Measurements from ENCODE around the gene HARS2.
A peak's percentile ranks its signal among the peaks of the same experiment; 100 is the strongest.

Gene HARS2
- long read RNA-seq, transcript HARS2-201 (13 exons, 2,510 nt): major isoform, 263 of 408 reads
- long read RNA-seq, transcript HARS2-215 (12 exons, 2,346 nt): minor isoform, 25 of 408 reads
- long read RNA-seq, transcript HARS2-219 (14 exons, 2,292 nt): minor isoform, 32 of 408 reads
- long read RNA-seq, partial matches to known transcripts: 34 of 408 reads
- long read RNA-seq, other reads (novel, unspliced or antisense): 53 of 408 reads

GRCh38 chr5:140690941-140691924 lies at the start of gene HARS2, which contains the start of gene HARS1:
Gene HARS2 (plus strand): TSS chr5:140691455. CDS start chr5:140691649, 194 bp downstream.
Gene HARS1 (minus strand): TSS chr5:140691370. CDS start chr5:140691304, 66 bp downstream.
- peak; percentile 96 to 97 for DNase-seq (ENCODE audit: low read depth in 1 of 2, low spot score in 1 of 2)
- H3K4me3 ChIP-seq (replicated peaks; ENCODE audit: insufficient read depth, low read length): peak within 1 kb of the TSS; percentile 97
- H3K27me3 ChIP-seq (ENCODE audit: insufficient read depth, poor library complexity, severe bottlenecking): no peaks in the 10 kb centered on the region
- TF ChIP-seq REST (IDR thresholded peaks at IDR 0.05; ENCODE audit: insufficient replicate concordance, low read depth) (peak; percentile 17), GABPA (IDR thresholded peaks at IDR 0.05; ENCODE audit: low read depth) (peak; percentile 95), CTCF (IDR thresholded peaks at IDR 0.05; ENCODE audit: insufficient read depth, low read length) (no peak), POLR2AphosphoS5 (IDR thresholded peaks at IDR 0.05; ENCODE audit: low read depth) (peak; percentile 82), SPI1 (IDR thresholded peaks at IDR 0.05; ENCODE audit: borderline replicate concordance, low read depth) (peak; percentile 46; the same call in 1 of the 2 replicates)
- H3K27ac ChIP-seq (replicated peaks): peak within 1 kb of the TSS; percentile 64

GRCh38 chr5:140641716-140642115 lies 49.5 kb upstream of the HARS2 start:
- DNase-seq (ENCODE audit: low read depth in 1 of 2, low spot score in 1 of 2): no peak
- H3K27ac ChIP-seq (replicated peaks): no peak overlapping the region
- no peak overlapping the region for H3K4me3 ChIP-seq (replicated peaks; ENCODE audit: insufficient read depth, low read length)
- no peak for TF ChIP-seq REST (IDR thresholded peaks at IDR 0.05; ENCODE audit: insufficient replicate concordance, low read depth)
- TF ChIP-seq CTCF (IDR thresholded peaks at IDR 0.05; ENCODE audit: insufficient read depth, low read length): no peak
- TF ChIP-seq POLR2AphosphoS5 (IDR thresholded peaks at IDR 0.05; ENCODE audit: low read depth): no peak
- TF ChIP-seq GABPA (IDR thresholded peaks at IDR 0.05; ENCODE audit: low read depth): no peak
- H3K27me3 ChIP-seq (ENCODE audit: insufficient read depth, poor library complexity, severe bottlenecking): no peaks in the 10 kb centered on the region

GRCh38 chr5:140642718-140643117 lies 48.5 kb upstream of the HARS2 start:
- no peak for DNase-seq (ENCODE audit: low read depth in 1 of 2, low spot score in 1 of 2)
- H3K27me3 ChIP-seq (ENCODE audit: insufficient read depth, poor library complexity, severe bottlenecking): no peaks in the 10 kb centered on the region
- H3K27ac ChIP-seq (replicated peaks): no peak overlapping the region
- H3K4me3 ChIP-seq (replicated peaks; ENCODE audit: insufficient read depth, low read length): no peak overlapping the region
- no peak for TF ChIP-seq REST (IDR thresholded peaks at IDR 0.05; ENCODE audit: insufficient replicate concordance, low read depth)
- no peak for TF ChIP-seq CTCF (IDR thresholded peaks at IDR 0.05; ENCODE audit: insufficient read depth, low read length)
- no peak for TF ChIP-seq POLR2AphosphoS5 (IDR thresholded peaks at IDR 0.05; ENCODE audit: low read depth)
- no peak for TF ChIP-seq GABPA (IDR thresholded peaks at IDR 0.05; ENCODE audit: low read depth)
- no peak for TF ChIP-seq SPI1 (IDR thresholded peaks at IDR 0.05; ENCODE audit: borderline replicate concordance, low read depth)
